HepG2 (cell line): ENCODE measurements around the gene YWHAE. TPM values are rescaled to one million over a fixed set of nuclear protein-coding genes. Genes with fewer than 3 reads are reported as not detected.

Experiments used
- ATAC-seq: fragments of 200-7000 bp; cut with Tn5 transposase; 3 replicates; pipeline ENCODE4 v1.9.1; 2020; ENCODE audit warnings: mild to moderate bottlenecking, moderate library complexity
- BruUV-seq: library from RNA; stranded (reverse); fragments of 400-500 nt; replicated peaks from 2 replicates; lab custom pipeline; 2021; lab: Mats Ljungman, UMichigan
- CTCF ChIA-PET: fragments of 300-600 bp; formaldehyde crosslinking; extraction: SDS; loops from one replicate; lab custom pipeline; 2021; ENCODE audit warnings: low total read pairs, inconsistent platforms, low intra/inter-chr PET ratio; lab: Yijun Ruan, JAX
- POLR2A ChIA-PET: fragments of 350-600 bp; sonication (Branson Sonifier 250); formaldehyde crosslinking; loops from one replicate; lab custom pipeline; 2020; ENCODE audit warnings: antibody characterized with exemption, inconsistent platforms; lab: Yijun Ruan, JAX
- DNase-seq: peaks from one replicate; pipeline ENCODE4 v3.0.0-alpha.2; 2015; ENCODE audit warnings: low spot score
- FAIRE-seq: peaks from 3 replicates; lab custom pipeline; 2011; peaks lifted over from hg19 to GRCh38; lab: Jason Lieb, UNC
- H2AFZ ChIP-seq: one replicate; pipeline ENCODE4 v1.6.1; 2011; ENCODE audit warnings: low read length, inconsistent platforms
- H3K27ac ChIP-seq: fragments of 300-600 bp; 3 replicates; pipeline ENCODE4 v1.8.0; 2011; ENCODE audit warnings: mixed run types, mild to moderate bottlenecking, mixed read lengths, low read length, inconsistent platforms; ENCODE audit not compliant: insufficient read depth; ENCODE audit errors: extremely low read length
- H3K27me3 ChIP-seq, 2 experiments: fragments of 200-600 bp in 1 of 2; 2 replicates in 1 of 2; 3 replicates in 1 of 2; pipeline versions ENCODE4 v1.6.0 to v1.8.0; 2011; ENCODE audit warnings: low read length in 2 of 2, mild to moderate bottlenecking in 2 of 2, moderate library complexity in 2 of 2, inconsistent platforms in 1 of 2; ENCODE audit not compliant: insufficient read depth in 2 of 2, control insufficient read depth in 1 of 2
- H3K36me3 ChIP-seq, 2 experiments: fragments of 200-600 bp in 1 of 2; replicated peaks in 1 of 2; 2 replicates in 1 of 2; 3 replicates in 1 of 2; pipeline versions ENCODE4 v1.5.1 to v1.8.0; 2011; ENCODE audit warnings: low read length in 2 of 2, inconsistent platforms in 1 of 2; ENCODE audit not compliant: insufficient read depth in 2 of 2, control insufficient read depth in 1 of 2
- H3K4me1 ChIP-seq: 2 replicates; pipeline ENCODE4 v1.5.1; 2012; ENCODE audit warnings: low read length, inconsistent platforms; ENCODE audit not compliant: insufficient read depth
- H3K4me2 ChIP-seq: 2 replicates; pipeline ENCODE4 v1.6.0; 2011; ENCODE audit warnings: low read depth, low read length, inconsistent platforms
- H3K4me3 ChIP-seq, 3 experiments: fragments of 200-600 bp in 1 of 3; sonication (generic), shearing (Covaris generic) in 1 of 3; replicated peaks in 1 of 3; 2 replicates each; pipeline ENCODE4 v1.5.1; 2011 to 2016; ENCODE audit warnings: low read length in 3 of 3, inconsistent platforms in 2 of 3, low read depth in 2 of 3, mild to moderate bottlenecking in 2 of 3, control low read depth in 1 of 3, mixed read lengths in 1 of 3; ENCODE audit not compliant: insufficient read depth in 1 of 3
- H3K79me2 ChIP-seq: one replicate; pipeline ENCODE4 v1.6.1; 2011; ENCODE audit warnings: low read length, inconsistent platforms; ENCODE audit not compliant: insufficient read depth
- H3K9ac ChIP-seq: 2 replicates; pipeline ENCODE4 v1.6.0; 2011; ENCODE audit warnings: mild to moderate bottlenecking, low read depth, low read length, inconsistent platforms; ENCODE audit not compliant: insufficient read depth
- H3K9me3 ChIP-seq: 2 replicates; pipeline ENCODE4 v1.5.1; 2012; ENCODE audit warnings: mild to moderate bottlenecking, low read length
- H4K20me1 ChIP-seq: 2 replicates; pipeline ENCODE4 v1.6.0; 2011; ENCODE audit warnings: inconsistent platforms, mild to moderate bottlenecking, low read length, moderate library complexity; ENCODE audit not compliant: insufficient read depth
- CSRNP1 ChIP-seq: sonication (generic); formaldehyde crosslinking; IDR thresholded peaks from 2 replicates; pipeline ENCODE4 v1.8.1; 2023; ENCODE audit warnings: mild to moderate bottlenecking, missing genetic modification reagents
- CTCF ChIP-seq: sonication (generic); formaldehyde crosslinking; IDR thresholded peaks from 2 replicates; pipeline ENCODE4 v1.5.0; 2020; ENCODE audit warnings: mild to moderate bottlenecking, missing genetic modification reagents, moderate library complexity
- FOSL2 ChIP-seq: sonication (generic); formaldehyde crosslinking; IDR thresholded peaks from 2 replicates; pipeline ENCODE4 v1.4.0; 2020; ENCODE audit warnings: missing genetic modification reagents
- LBX2 ChIP-seq: sonication (generic); formaldehyde crosslinking; IDR thresholded peaks from 2 replicates; pipeline ENCODE4 v1.5.0; 2020; ENCODE audit warnings: missing genetic modification reagents, mild to moderate bottlenecking, borderline replicate concordance
- SIN3A ChIP-seq: IDR thresholded peaks from 2 replicates; pipeline ENCODE4 v1.6.1; 2011; ENCODE audit warnings: low read depth, mild to moderate bottlenecking, control low read depth, low read length, borderline replicate concordance
- ZBTB40 ChIP-seq, 2 experiments: fragments of 450-650 bp in 1 of 2; sonication (generic) in 1 of 2; formaldehyde crosslinking in 1 of 2; IDR thresholded peaks; 2 replicates each; pipeline versions ENCODE4 v1.6.1 to v1.8.0; 2016 to 2022; ENCODE audit warnings: antibody characterized with exemption in 1 of 2, mild to moderate bottlenecking in 1 of 2, missing genetic modification reagents in 1 of 2
- WGBS: methylation state at CpG from one replicate; pipeline ENCODE4 v1.1.6; 2017; ENCODE audit warnings: low lambda C conversion rate; 5-methylcytosine and 5-hydroxymethylcytosine counted together
- in situ Hi-C: cut with HindIII; loops from 2 replicates; pipeline ENCODE4 v1.10.0; 2017; ENCODE audit warnings: low pct_unique_long_range_greater_than_20kb; ENCODE audit not compliant: extremely low pct_ligation_motif_present
- intact Hi-C: fragments of 100-400 bp; cut with micrococcal nuclease; formaldehyde crosslinking; loops from one replicate; pipeline ENCODE4 v1.10.0; 2022; ENCODE audit not compliant: unreplicated experiment
- polyA plus RNA-seq, 8 experiments: library from polyadenylated mRNA; depleted of rRNA in 3 of 8; stranded (reverse) in 7 of 8; unstranded in 1 of 8; fragments of >200 nt; fragmentation: Illumina TruSeq in 4 of 8; extraction: Trizol in 4 of 8; gene quantifications; 2 replicates each; pipeline versions ENCODE4 v1.2.1 to v1.2.3, GENCODE V29; 2011 to 2016; ENCODE audit warnings: low read depth in 4 of 8, missing spikeins in 1 of 8, mixed read lengths in 1 of 8; ENCODE audit not compliant: insufficient read depth in 1 of 8
- total RNA-seq, 5 experiments: library from RNA; depleted of rRNA; stranded (reverse); fragments of >200 nt; fragmentation: Illumina TruSeq; extraction: Trizol; gene quantifications; 2 replicates each; pipeline ENCODE4 v1.2.3, GENCODE V29; 2016; ENCODE audit warnings: low read depth in 1 of 5

Gene YWHAE
- total and polyA plus RNA-seq, 2 of the 13 experiments (the other 11 are each of a cell fraction or from before 2014, with no cell fraction given), result 256 to 335 TPM

GRCh38 chr17:1300371-1300905, 99.6 kb downstream of the YWHAE start:
- no peaks in the 10 kb centered on the region for H4K20me1 ChIP-seq
- ChIA-PET POLR2A (no interaction called here), CTCF (no interaction called here)
- peak; percentile 45 for ATAC-seq
- H3K4me1 ChIP-seq, result peaks cover 10% of the 10 kb centered on the region
- intact Hi-C loops (no loop called here), in situ Hi-C loops (no loop called here)
- no peak overlapping the region for H3K4me2 ChIP-seq
- DNase-seq, result no peak
- no peak overlapping the region for H3K9ac ChIP-seq
- H3K36me3 ChIP-seq, result no peaks in the 10 kb centered on the region
- no peak for FAIRE-seq
- H3K27me3 ChIP-seq, result peaks cover 22 to 89% of the 10 kb centered on the region in 2 experiments
- no peaks in the 10 kb centered on the region for H3K79me2 ChIP-seq
- no peak overlapping the region for H2AFZ ChIP-seq
- no peak for TF ChIP-seq ZBTB40 (IDR thresholded peaks at IDR 0.05)
- TF ChIP-seq ZBTB40 (CRISPR knock-in tag; IDR thresholded peaks at IDR 0.05), result no peak
- TF ChIP-seq CSRNP1 (CRISPR knock-in tag), result no peak
- TF ChIP-seq CTCF (CRISPR knock-in tag), result 0 out of 2 replicates have a peak, but pooled peaks have one; percentile 9
- no peak for TF ChIP-seq LBX2 (CRISPR knock-in tag)
- TF ChIP-seq FOSL2 (CRISPR knock-in tag), result no peak
- no peak for TF ChIP-seq SIN3A
- no peak overlapping the region for H3K4me3 ChIP-seq
- no peak overlapping the region for H3K27ac ChIP-seq
- no peaks in the 10 kb centered on the region for H3K9me3 ChIP-seq
- WGBS, result 39% methylated on average over 5 of the region's 17 CpGs
- no TSS peak for BruUV-seq
